B cell (primary cell): ENCODE measurements around the gene FOXL1. TPM values are rescaled to one million over a fixed set of nuclear protein-coding genes. Genes with fewer than 3 reads are reported as not detected.

Experiments
- ATAC-seq: fragments of 200-7000 bp; cut with Tn5 transposase; one replicate; pipeline ENCODE4 v1.10.0; 2021; ENCODE audit warnings: low read depth, mild to moderate bottlenecking, moderate number of reproducible peaks, moderate library complexity
- CTCF ChIA-PET: fragments of 350-600 bp; sonication (Branson Sonifier 250); formaldehyde crosslinking; loops from one replicate; lab custom pipeline; 2021; ENCODE audit warnings: antibody characterized with exemption, inconsistent platforms; lab: Charles Lee
- POLR2A ChIA-PET: fragments of 350-600 bp; sonication (Branson Sonifier 250); formaldehyde crosslinking; loops from one replicate; lab custom pipeline; 2021; ENCODE audit warnings: antibody characterized with exemption; lab: Charles Lee
- DNase-seq: peaks from one replicate; pipeline ENCODE4 v3.0.0; 2013
- H2AFZ ChIP-seq: 2 replicates; pipeline ENCODE4 v1.6.1; 2012; ENCODE audit warnings: mild to moderate bottlenecking, low read depth, low read length; ENCODE audit not compliant: insufficient read depth, poor library complexity, severe bottlenecking
- H3K27ac ChIP-seq, 2 donors: 1 replicate in 1 of 2; 2 replicates in 1 of 2; pipeline ENCODE4 v1.5.1; 2012 to 2013; ENCODE audit warnings: low read length in 2 of 2, mild to moderate bottlenecking in 2 of 2, moderate library complexity in 1 of 2
- H3K27me3 ChIP-seq, 4 experiments: fragments of 200-600 bp in 1 of 4; sonication (generic) in 1 of 4; replicated peaks in 1 of 4; 1 replicate in 2 of 4; 2 replicates in 2 of 4; pipeline versions ENCODE4 v1.6.1 to v1.7.0; 2013 to 2016; ENCODE audit warnings: low read length in 3 of 4, mild to moderate bottlenecking in 2 of 4, mixed read lengths in 1 of 4, moderate library complexity in 1 of 4; ENCODE audit not compliant: insufficient read depth in 4 of 4, control insufficient read depth in 3 of 4; ENCODE audit errors: control extremely low read depth in 1 of 4
- H3K36me3 ChIP-seq, 2 experiments: replicated peaks in 1 of 2; 1 replicate in 1 of 2; 2 replicates in 1 of 2; pipeline versions ENCODE4 v1.6.1 to v1.7.1; 2013; ENCODE audit warnings: low read length in 1 of 2; ENCODE audit not compliant: insufficient read depth in 2 of 2, control insufficient read depth in 1 of 2; ENCODE audit errors: control extremely low read depth in 1 of 2, extremely low read depth in 1 of 2
- H3K4me1 ChIP-seq, 2 donors: fragments of 200-600 bp in 1 of 2; sonication (generic) in 1 of 2; 1 replicate in 1 of 2; 2 replicates in 1 of 2; pipeline versions ENCODE4 v1.5.1 to v1.6.1; 2013 to 2017; ENCODE audit warnings: low read length in 2 of 2; ENCODE audit not compliant: control insufficient read depth in 2 of 2, insufficient read depth in 2 of 2
- H3K4me2 ChIP-seq: replicated peaks from 2 replicates; pipeline ENCODE3; 2012; ENCODE audit warnings: mild to moderate bottlenecking, low read depth, low read length; ENCODE audit not compliant: poor library complexity, severe bottlenecking
- H3K4me3 ChIP-seq, 5 experiments: fragments of 200-600 bp in 1 of 5; sonication (generic) in 1 of 5; 1 replicate in 3 of 5; 2 replicates in 2 of 5; pipeline versions ENCODE4 v1.5.1 to v1.7.0; 2011 to 2016; ENCODE audit warnings: low read length in 4 of 5, mild to moderate bottlenecking in 4 of 5, low read depth in 2 of 5, control low read depth in 1 of 5, moderate library complexity in 1 of 5; ENCODE audit not compliant: insufficient read depth in 1 of 5; ENCODE audit errors: control extremely low read depth in 1 of 5, extremely low read depth in 1 of 5
- H3K79me2 ChIP-seq: fragments of 200-600 bp; sonication (generic); one replicate; pipeline ENCODE4 v1.6.0; 2016; ENCODE audit warnings: low read length; ENCODE audit not compliant: control insufficient read depth, insufficient read depth
- H3K9ac ChIP-seq: fragments of 200-600 bp; sonication (generic); 2 replicates; pipeline ENCODE4 v1.6.1; 2017; ENCODE audit warnings: mild to moderate bottlenecking, low read length, moderate library complexity
- H3K9me3 ChIP-seq, 3 donors: one replicate each; pipeline versions ENCODE4 v1.6.1 to v1.7.1; 2013; ENCODE audit warnings: low read length in 2 of 3; ENCODE audit not compliant: control insufficient read depth in 2 of 3, insufficient read depth in 1 of 3; ENCODE audit errors: control extremely low read depth in 1 of 3
- H4K20me1 ChIP-seq: 2 replicates; pipeline ENCODE4 v1.6.0; 2012; ENCODE audit warnings: mild to moderate bottlenecking, low read length; ENCODE audit not compliant: insufficient read depth, control insufficient read depth, poor library complexity, severe bottlenecking
- H3K27ac Mint-ChIP-seq: one replicate; pipeline ENCODE4 v1.8.0; 2021; ENCODE audit warnings: mixed read lengths
- H3K27me3 Mint-ChIP-seq: one replicate; pipeline ENCODE4 v1.8.0; 2021; ENCODE audit warnings: mixed read lengths
- H3K4me1 Mint-ChIP-seq: one replicate; pipeline ENCODE4 v1.8.0; 2021; ENCODE audit warnings: mixed read lengths
- H3K4me3 Mint-ChIP-seq: one replicate; pipeline ENCODE4 v1.8.0; 2021; ENCODE audit warnings: mixed read lengths
- H3K9me3 Mint-ChIP-seq: one replicate; pipeline ENCODE4 v1.8.0; 2022; ENCODE audit warnings: mixed read lengths; ENCODE audit not compliant: insufficient read depth
- CTCF ChIP-seq: fragments of 200-600 bp; IDR thresholded peaks from one replicate; pipeline ENCODE4 v1.8.0; 2022; ENCODE audit warnings: antibody characterized with exemption, mild to moderate bottlenecking
- EZH2 ChIP-seq: IDR thresholded peaks from 2 replicates; pipeline ENCODE4 v1.6.1; 2012; ENCODE audit warnings: borderline replicate concordance, low read depth, mild to moderate bottlenecking, moderate library complexity, low read length; ENCODE audit not compliant: insufficient read depth, poor library complexity, severe bottlenecking
- WGBS: methylation state at CpG from one replicate; pipeline ENCODE4 v1.1.5; 2013; ENCODE audit warnings: missing lambda C conversion rate; ENCODE audit not compliant: insufficient coverage; 5-methylcytosine and 5-hydroxymethylcytosine counted together
- intact Hi-C: fragments of 100-400 bp; cut with micrococcal nuclease; formaldehyde crosslinking; loops from one replicate; pipeline ENCODE4 v1.10.0; 2022
- polyA plus RNA-seq: library from polyadenylated mRNA; depleted of rRNA; stranded (reverse); fragments of >200 nt; gene quantifications from 2 replicates; pipeline ENCODE4 v1.2.3, GENCODE V29; 2012
- total RNA-seq, 2 donors: library from RNA; stranded (reverse); fragments of 120-200 nt in 1 of 2; gene quantifications; 1 replicate in 1 of 2; 2 replicates in 1 of 2; pipeline versions ENCODE4 v1.2.3 to v1.2.4, GENCODE V29; 2013 to 2022

The FOXL1 gene
- total and polyA plus RNA-seq, 2 donors (not counting 1 experiment from before 2014, with no cell fraction given), result not detected

GRCh38 chr16:86554599-86554916 is 23.8 kb upstream of the FOXL1 start:
- TF ChIP-seq CTCF (no peak), EZH2 (no peak)
- no peaks in the 10 kb centered on the region for H4K20me1 ChIP-seq
- POLR2A ChIA-PET, result no interaction called here
- H3K9me3 ChIP-seq, result no peaks in the 10 kb centered on the region
- peak overlapping the region; percentile 96 for H3K9ac ChIP-seq
- H3K4me1 ChIP-seq, result peaks cover 6 to 16% of the 10 kb centered on the region in 2 donors
- ATAC-seq (no peak), DNase-seq (no peak)
- Mint-ChIP-seq H3K4me3 (peak overlapping the region; percentile 95), H3K27ac (peak overlapping the region; percentile 95), H3K27me3 (peaks cover 3% of the 10 kb centered on the region), H3K4me1 (peaks cover 16% of the 10 kb centered on the region), H3K9me3 (no peaks in the 10 kb centered on the region)
- intact Hi-C loops, result loop anchor here (10.0 kb wide), 1 partner anchor 830 kb away; the partner anchor contains the start of gene FBXO31
- H3K79me2 ChIP-seq, result peaks cover 12% of the 10 kb centered on the region
- H3K27me3 ChIP-seq, result peaks cover 0 to 4% (median 0%) of the 10 kb centered on the region in 4 experiments
- CTCF ChIA-PET, result interaction anchor here (0.6 to 1.5 kb wide), 2 partner anchors 9 to 10 kb away, joined by 3 to 5 read pairs; no protein-coding TSS in a partner anchor
- H3K4me2 ChIP-seq, result peak overlapping the region; percentile 74
- H3K4me3 ChIP-seq, result peak overlapping the region; percentile 78 to 98 (median 87)
- peak overlapping the region; percentile 79 for H2AFZ ChIP-seq
- peaks cover 0 to 13% of the 10 kb centered on the region in 2 experiments for H3K36me3 ChIP-seq
- WGBS, result 3% methylated on average over 9 of the region's 10 CpGs
- H3K27ac ChIP-seq, result peak overlapping the region; percentile 89 to 94

GRCh38 chr16:86554917-86555703 is 23.2 kb upstream of the FOXL1 start, which contains the start of gene MTHFSD:
Gene MTHFSD (minus strand): TSS chr16:86555235. CDS start chr16:86555184, 51 bp downstream.
- Histone ChIP-seq H3K79me2 (peaks cover 7% of the 10 kb centered on the region), H3K9ac (peak within 1 kb of the TSS; percentile 96), H4K20me1 (no peaks in the 10 kb centered on the region), H2AFZ (peak within 1 kb of the TSS; percentile 79), H3K36me3 (peaks cover 0 to 9% of the 10 kb centered on the region in 2 experiments), H3K4me1 (peaks cover 6 to 16% of the 10 kb centered on the region in 2 donors), H3K4me3 (peak within 1 kb of the TSS; percentile 78 to 98 (median 87)), H3K4me2 (peak within 1 kb of the TSS; percentile 74), H3K27ac (peak within 1 kb of the TSS; percentile 89 to 94), H3K27me3 (peaks cover 0 to 7% (median 1%) of the 10 kb centered on the region in 4 experiments), H3K9me3 (no peaks in the 10 kb centered on the region)
- H3K4me3 Mint-ChIP-seq, result peak within 1 kb of the TSS; percentile 95
- TF ChIP-seq CTCF (no peak), EZH2 (no peak)
- H3K27ac Mint-ChIP-seq, result peak within 1 kb of the TSS; percentile 95
- H3K4me1 Mint-ChIP-seq, result peaks cover 16% of the 10 kb centered on the region
- intact Hi-C loops, result loop anchor here (1.0 to 10.0 kb wide), 3 partner anchors 8 to 830 kb away; partner anchors contain the start of gene FBXO31
- CTCF ChIA-PET, result interaction anchor here (1.5 kb wide), 1 partner anchor 9 kb away, joined by 5 read pairs; no protein-coding TSS in a partner anchor
- ATAC-seq (peak; percentile 97), DNase-seq (peak; percentile 95)
- 6% methylated on average over 70 of the region's 70 CpGs for WGBS
- POLR2A ChIA-PET, result interaction anchor here (0.5 kb wide), 1 partner anchor 817 kb away, joined by 3 read pairs; no protein-coding TSS in a partner anchor
- peaks cover 3% of the 10 kb centered on the region for H3K27me3 Mint-ChIP-seq
- H3K9me3 Mint-ChIP-seq, result no peaks in the 10 kb centered on the region
